HepG2 (cell line): ENCODE data around the gene HTR3B. TPM values are rescaled to one million over a fixed set of nuclear protein-coding genes. Genes with fewer than 3 reads are reported as not detected.

ENCODE experiments used
- ATAC-seq: fragments of 200-7000 bp; cut with Tn5 transposase; 3 replicates; pipeline ENCODE4 v1.9.1; 2020; ENCODE audit warnings: mild to moderate bottlenecking, moderate library complexity
- BruUV-seq: library from RNA; stranded (reverse); fragments of 400-500 nt; replicated peaks from 2 replicates; lab custom pipeline; 2021; lab: Mats Ljungman, UMichigan
- CTCF ChIA-PET: fragments of 300-600 bp; formaldehyde crosslinking; extraction: SDS; loops from one replicate; lab custom pipeline; 2021; ENCODE audit warnings: low total read pairs, inconsistent platforms, low intra/inter-chr PET ratio; lab: Yijun Ruan, JAX
- POLR2A ChIA-PET: fragments of 350-600 bp; sonication (Branson Sonifier 250); formaldehyde crosslinking; loops from one replicate; lab custom pipeline; 2020; ENCODE audit warnings: antibody characterized with exemption, inconsistent platforms; lab: Yijun Ruan, JAX
- DNase-seq: peaks from one replicate; pipeline ENCODE4 v3.0.0-alpha.2; 2015; ENCODE audit warnings: low spot score
- FAIRE-seq: peaks from 3 replicates; lab custom pipeline; 2011; peaks lifted over from hg19 to GRCh38; lab: Jason Lieb, UNC
- H2AFZ ChIP-seq: one replicate; pipeline ENCODE4 v1.6.1; 2011; ENCODE audit warnings: low read length, inconsistent platforms
- H3K27ac ChIP-seq: fragments of 300-600 bp; 3 replicates; pipeline ENCODE4 v1.8.0; 2011; ENCODE audit warnings: mixed run types, mild to moderate bottlenecking, mixed read lengths, low read length, inconsistent platforms; ENCODE audit not compliant: insufficient read depth; ENCODE audit errors: extremely low read length
- H3K27me3 ChIP-seq, 2 experiments: fragments of 200-600 bp in 1 of 2; 2 replicates in 1 of 2; 3 replicates in 1 of 2; pipeline versions ENCODE4 v1.6.0 to v1.8.0; 2011; ENCODE audit warnings: low read length in 2 of 2, mild to moderate bottlenecking in 2 of 2, moderate library complexity in 2 of 2, inconsistent platforms in 1 of 2; ENCODE audit not compliant: insufficient read depth in 2 of 2, control insufficient read depth in 1 of 2
- H3K36me3 ChIP-seq, 2 experiments: fragments of 200-600 bp in 1 of 2; replicated peaks in 1 of 2; 2 replicates in 1 of 2; 3 replicates in 1 of 2; pipeline versions ENCODE4 v1.5.1 to v1.8.0; 2011; ENCODE audit warnings: low read length in 2 of 2, inconsistent platforms in 1 of 2; ENCODE audit not compliant: insufficient read depth in 2 of 2, control insufficient read depth in 1 of 2
- H3K4me1 ChIP-seq: 2 replicates; pipeline ENCODE4 v1.5.1; 2012; ENCODE audit warnings: low read length, inconsistent platforms; ENCODE audit not compliant: insufficient read depth
- H3K4me2 ChIP-seq: 2 replicates; pipeline ENCODE4 v1.6.0; 2011; ENCODE audit warnings: low read depth, low read length, inconsistent platforms
- H3K4me3 ChIP-seq, 3 experiments: fragments of 200-600 bp in 1 of 3; sonication (generic), shearing (Covaris generic) in 1 of 3; replicated peaks in 1 of 3; 2 replicates each; pipeline ENCODE4 v1.5.1; 2011 to 2016; ENCODE audit warnings: low read length in 3 of 3, inconsistent platforms in 2 of 3, low read depth in 2 of 3, mild to moderate bottlenecking in 2 of 3, control low read depth in 1 of 3, mixed read lengths in 1 of 3; ENCODE audit not compliant: insufficient read depth in 1 of 3
- H3K79me2 ChIP-seq: one replicate; pipeline ENCODE4 v1.6.1; 2011; ENCODE audit warnings: low read length, inconsistent platforms; ENCODE audit not compliant: insufficient read depth
- H3K9ac ChIP-seq: 2 replicates; pipeline ENCODE4 v1.6.0; 2011; ENCODE audit warnings: mild to moderate bottlenecking, low read depth, low read length, inconsistent platforms; ENCODE audit not compliant: insufficient read depth
- H3K9me3 ChIP-seq: 2 replicates; pipeline ENCODE4 v1.5.1; 2012; ENCODE audit warnings: mild to moderate bottlenecking, low read length
- H4K20me1 ChIP-seq: 2 replicates; pipeline ENCODE4 v1.6.0; 2011; ENCODE audit warnings: inconsistent platforms, mild to moderate bottlenecking, low read length, moderate library complexity; ENCODE audit not compliant: insufficient read depth
- AGO1 ChIP-seq: fragments of 200-400 bp; formaldehyde crosslinking; IDR thresholded peaks from 2 replicates; pipeline ENCODE4 v1.6.1; 2017; ENCODE audit warnings: mild to moderate bottlenecking, low read depth, low read length, moderate library complexity; ENCODE audit not compliant: poor library complexity, severe bottlenecking
- FOXK2 ChIP-seq: fragments of 450-650 bp; IDR thresholded peaks from 2 replicates; pipeline ENCODE4 v1.6.1; 2016
- JUN ChIP-seq: sonication (generic); formaldehyde crosslinking; IDR thresholded peaks from 2 replicates; pipeline ENCODE4 v1.4.0; 2020; ENCODE audit warnings: mild to moderate bottlenecking, missing genetic modification reagents
- MAFK ChIP-seq, 2 experiments: IDR thresholded peaks in 1 of 2; conservative IDR thresholded peaks in 1 of 2; 2 replicates each; pipeline ENCODE4 v1.6.1; 2011; ENCODE audit warnings: improper control_type of control experiment in 2 of 2, low read length in 2 of 2
- NFIB ChIP-seq: sonication (generic); formaldehyde crosslinking; IDR thresholded peaks from 2 replicates; pipeline ENCODE4 v1.9.0; 2021; ENCODE audit warnings: missing genetic modification reagents, mild to moderate bottlenecking, borderline replicate concordance
- RFX1 ChIP-seq: fragments of 450-650 bp; IDR thresholded peaks from 2 replicates; pipeline ENCODE4 v1.6.1; 2017
- RFX3 ChIP-seq: IDR thresholded peaks from 2 replicates; pipeline ENCODE4 v1.6.1; 2016; ENCODE audit warnings: missing biosample characterization, missing genetic modification reagents
- SMAD3 ChIP-seq: sonication (generic); formaldehyde crosslinking; IDR thresholded peaks from 2 replicates; pipeline ENCODE4 v1.4.0; 2020; ENCODE audit warnings: missing genetic modification reagents
- ZNF552 ChIP-seq: sonication (generic); formaldehyde crosslinking; IDR thresholded peaks from 2 replicates; pipeline ENCODE4 v1.9.0; 2022; ENCODE audit warnings: missing genetic modification reagents, mild to moderate bottlenecking, borderline replicate concordance
- WGBS: methylation state at CpG from one replicate; pipeline ENCODE4 v1.1.6; 2017; ENCODE audit warnings: low lambda C conversion rate; 5-methylcytosine and 5-hydroxymethylcytosine counted together
- in situ Hi-C: cut with HindIII; loops from 2 replicates; pipeline ENCODE4 v1.10.0; 2017; ENCODE audit warnings: low pct_unique_long_range_greater_than_20kb; ENCODE audit not compliant: extremely low pct_ligation_motif_present
- intact Hi-C: fragments of 100-400 bp; cut with micrococcal nuclease; formaldehyde crosslinking; loops from one replicate; pipeline ENCODE4 v1.10.0; 2022; ENCODE audit not compliant: unreplicated experiment
- polyA plus RNA-seq, 8 experiments: library from polyadenylated mRNA; depleted of rRNA in 3 of 8; stranded (reverse) in 7 of 8; unstranded in 1 of 8; fragments of >200 nt; fragmentation: Illumina TruSeq in 4 of 8; extraction: Trizol in 4 of 8; gene quantifications; 2 replicates each; pipeline versions ENCODE4 v1.2.1 to v1.2.3, GENCODE V29; 2011 to 2016; ENCODE audit warnings: low read depth in 4 of 8, missing spikeins in 1 of 8, mixed read lengths in 1 of 8; ENCODE audit not compliant: insufficient read depth in 1 of 8
- total RNA-seq, 5 experiments: library from RNA; depleted of rRNA; stranded (reverse); fragments of >200 nt; fragmentation: Illumina TruSeq; extraction: Trizol; gene quantifications; 2 replicates each; pipeline ENCODE4 v1.2.3, GENCODE V29; 2016; ENCODE audit warnings: low read depth in 1 of 5
- TF ChIP-seq, protein P1 (sequence below): sonication (generic); formaldehyde crosslinking; IDR thresholded peaks from 2 replicates; pipeline ENCODE4 v1.4.0; 2020; ENCODE audit warnings: mild to moderate bottlenecking, missing genetic modification reagents
- TF ChIP-seq, protein P2 (sequence below): sonication (generic); formaldehyde crosslinking; IDR thresholded peaks from 2 replicates; pipeline ENCODE4 v1.5.1; 2020; ENCODE audit warnings: mild to moderate bottlenecking, missing genetic modification reagents, borderline replicate concordance

Gene HTR3B
- total and polyA plus RNA-seq, 2 of the 13 experiments (the other 11 are each of a cell fraction or from before 2014, with no cell fraction given) = 0.09 to 1.7 TPM

DNA sequence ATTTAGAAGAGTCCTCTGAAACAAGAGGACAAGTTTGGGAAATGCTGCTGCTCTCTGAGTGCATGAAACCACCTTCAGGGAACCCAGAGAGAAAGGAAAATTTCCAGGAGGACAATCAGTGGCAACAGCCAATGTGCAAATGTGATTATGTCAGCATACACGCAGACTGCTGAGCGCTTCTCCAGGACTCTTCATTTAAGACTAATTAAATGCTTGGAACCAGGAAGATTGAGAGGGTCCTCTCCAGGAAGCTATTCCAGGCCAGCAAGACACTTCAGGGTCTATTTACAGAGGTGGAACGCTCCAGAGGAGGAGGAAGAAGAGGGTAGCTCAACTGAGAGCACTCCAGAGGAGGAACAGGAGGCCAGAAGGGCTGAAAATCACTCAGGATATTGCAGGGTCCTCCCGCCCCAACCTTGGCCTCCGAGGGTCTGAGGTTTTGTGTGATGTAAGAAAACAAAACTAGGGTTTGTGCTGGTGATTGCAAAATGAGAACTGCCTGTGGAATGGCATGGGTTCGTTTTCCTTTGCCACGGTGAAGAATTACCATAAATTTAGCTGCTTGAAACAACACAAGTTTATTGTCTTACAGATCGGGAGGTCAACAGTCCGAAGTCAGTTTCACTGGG, 56.2 kb downstream of the HTR3B start:
- in situ Hi-C loops = no loop called here
- no peak for FAIRE-seq
- no peaks in the 10 kb centered on the region for H3K9me3 ChIP-seq
- intact Hi-C loops = no loop called here
- no peaks in the 10 kb centered on the region for H3K4me1 ChIP-seq
- H2AFZ ChIP-seq = no peak overlapping the region
- H3K4me3 ChIP-seq = no peak overlapping the region
- H3K9ac ChIP-seq = no peak overlapping the region
- no peak for DNase-seq
- no peak for ATAC-seq
- H3K36me3 ChIP-seq = no peaks in the 10 kb centered on the region
- ChIA-PET CTCF (no interaction called here), POLR2A (no interaction called here)
- peaks cover 0 to 15% of the 10 kb centered on the region in 2 experiments; a peak in 2 of 5 replicates for H3K27me3 ChIP-seq
- no peaks in the 10 kb centered on the region for H4K20me1 ChIP-seq
- TF ChIP-seq MAFK (conservative IDR thresholded peaks at IDR 0.05 in 1 of 2, IDR thresholded peaks at IDR 0.05 in 1 of 2; ENCODE audit: low read length in 2 of 2) = peak; percentile 41 to 45; a peak in 3 of 4 replicates
- no peak for TF ChIP-seq AGO1
- H3K27ac ChIP-seq = no peak overlapping the region
- no peak overlapping the region for H3K4me2 ChIP-seq
- no TSS peak for BruUV-seq
- 10% methylated on average over 9 of the region's 9 CpGs for WGBS
- H3K79me2 ChIP-seq = no peaks in the 10 kb centered on the region

DNA sequence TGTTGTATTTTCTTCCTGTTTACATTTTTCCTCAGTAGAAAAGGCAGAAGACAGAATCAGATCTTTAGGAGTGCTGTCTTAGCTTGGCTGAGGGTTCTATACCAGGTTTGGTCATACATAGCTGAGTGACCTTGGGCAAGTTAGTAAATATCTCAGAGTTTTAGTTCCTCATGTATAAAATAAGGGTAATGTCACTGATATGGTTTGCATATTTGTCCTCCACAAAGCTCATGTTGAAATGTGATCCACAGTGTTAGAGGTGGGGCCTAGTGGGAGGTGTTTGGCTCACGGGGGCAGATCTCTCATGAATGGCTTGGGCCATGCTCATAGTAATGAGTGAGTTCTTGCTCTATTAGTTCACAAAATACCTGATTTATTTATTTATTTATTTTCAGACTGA, 62.8 kb downstream of the HTR3B start:
- Histone ChIP-seq H3K79me2 (no peaks in the 10 kb centered on the region), H3K36me3 (no peaks in the 10 kb centered on the region), H2AFZ (no peak overlapping the region), H3K4me3 (no peak overlapping the region), H4K20me1 (no peaks in the 10 kb centered on the region), H3K4me1 (no peaks in the 10 kb centered on the region), H3K9me3 (no peaks in the 10 kb centered on the region), H3K4me2 (no peak overlapping the region), H3K27me3 (peaks cover 2 to 10% of the 10 kb centered on the region in 2 experiments; a peak in 2 of 5 replicates), H3K9ac (no peak overlapping the region), H3K27ac (no peak overlapping the region)
- ATAC-seq (no peak), DNase-seq (no peak), FAIRE-seq (no peak)
- in situ Hi-C loops = no loop called here
- no TSS peak for BruUV-seq
- POLR2A ChIA-PET = no interaction called here
- CTCF ChIA-PET = no interaction called here
- no peak for TF ChIP-seq ZNF552 (CRISPR knock-in tag)
- TF ChIP-seq FOXK2 = no peak
- TF ChIP-seq RFX1 = no peak
- no peak for TF ChIP-seq SMAD3 (CRISPR knock-in tag)
- TF ChIP-seq NFIB (CRISPR knock-in tag) = no peak
- TF ChIP-seq RFX3 = no peak
- TF ChIP-seq, protein P1, sequence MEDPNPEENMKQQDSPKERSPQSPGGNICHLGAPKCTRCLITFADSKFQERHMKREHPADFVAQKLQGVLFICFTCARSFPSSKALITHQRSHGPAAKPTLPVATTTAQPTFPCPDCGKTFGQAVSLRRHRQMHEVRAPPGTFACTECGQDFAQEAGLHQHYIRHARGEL (CRISPR knock-in tag) = no peak
- no peak for TF ChIP-seq JUN (CRISPR knock-in tag)
- TF ChIP-seq, protein P2, sequence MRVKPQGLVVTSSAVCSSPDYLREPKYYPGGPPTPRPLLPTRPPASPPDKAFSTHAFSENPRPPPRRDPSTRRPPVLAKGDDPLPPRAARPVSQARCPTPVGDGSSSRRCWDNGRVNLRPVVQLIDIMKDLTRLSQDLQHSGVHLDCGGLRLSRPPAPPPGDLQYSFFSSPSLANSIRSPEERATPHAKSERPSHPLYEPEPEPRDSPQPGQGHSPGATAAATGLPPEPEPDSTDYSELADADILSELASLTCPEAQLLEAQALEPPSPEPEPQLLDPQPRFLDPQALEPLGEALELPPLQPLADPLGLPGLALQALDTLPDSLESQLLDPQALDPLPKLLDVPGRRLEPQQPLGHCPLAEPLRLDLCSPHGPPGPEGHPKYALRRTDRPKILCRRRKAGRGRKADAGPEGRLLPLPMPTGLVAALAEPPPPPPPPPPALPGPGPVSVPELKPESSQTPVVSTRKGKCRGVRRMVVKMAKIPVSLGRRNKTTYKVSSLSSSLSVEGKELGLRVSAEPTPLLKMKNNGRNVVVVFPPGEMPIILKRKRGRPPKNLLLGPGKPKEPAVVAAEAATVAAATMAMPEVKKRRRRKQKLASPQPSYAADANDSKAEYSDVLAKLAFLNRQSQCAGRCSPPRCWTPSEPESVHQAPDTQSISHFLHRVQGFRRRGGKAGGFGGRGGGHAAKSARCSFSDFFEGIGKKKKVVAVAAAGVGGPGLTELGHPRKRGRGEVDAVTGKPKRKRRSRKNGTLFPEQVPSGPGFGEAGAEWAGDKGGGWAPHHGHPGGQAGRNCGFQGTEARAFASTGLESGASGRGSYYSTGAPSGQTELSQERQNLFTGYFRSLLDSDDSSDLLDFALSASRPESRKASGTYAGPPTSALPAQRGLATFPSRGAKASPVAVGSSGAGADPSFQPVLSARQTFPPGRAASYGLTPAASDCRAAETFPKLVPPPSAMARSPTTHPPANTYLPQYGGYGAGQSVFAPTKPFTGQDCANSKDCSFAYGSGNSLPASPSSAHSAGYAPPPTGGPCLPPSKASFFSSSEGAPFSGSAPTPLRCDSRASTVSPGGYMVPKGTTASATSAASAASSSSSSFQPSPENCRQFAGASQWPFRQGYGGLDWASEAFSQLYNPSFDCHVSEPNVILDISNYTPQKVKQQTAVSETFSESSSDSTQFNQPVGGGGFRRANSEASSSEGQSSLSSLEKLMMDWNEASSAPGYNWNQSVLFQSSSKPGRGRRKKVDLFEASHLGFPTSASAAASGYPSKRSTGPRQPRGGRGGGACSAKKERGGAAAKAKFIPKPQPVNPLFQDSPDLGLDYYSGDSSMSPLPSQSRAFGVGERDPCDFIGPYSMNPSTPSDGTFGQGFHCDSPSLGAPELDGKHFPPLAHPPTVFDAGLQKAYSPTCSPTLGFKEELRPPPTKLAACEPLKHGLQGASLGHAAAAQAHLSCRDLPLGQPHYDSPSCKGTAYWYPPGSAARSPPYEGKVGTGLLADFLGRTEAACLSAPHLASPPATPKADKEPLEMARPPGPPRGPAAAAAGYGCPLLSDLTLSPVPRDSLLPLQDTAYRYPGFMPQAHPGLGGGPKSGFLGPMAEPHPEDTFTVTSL = no peak
- intact Hi-C loops = no loop called here
- WGBS = 0% methylated on average over 1 of the region's 1 CpG
